H9 (cell line): Measurements from ENCODE around the gene ZBED5. TPM values are rescaled to one million over a fixed set of nuclear protein-coding genes. Genes with fewer than 3 reads are reported as not detected.

ENCODE experiments used
- DNase-seq: peaks from one replicate; pipeline ENCODE4 v3.0.0-alpha.2; 2017
- H2AFZ ChIP-seq: one replicate; pipeline ENCODE4 v1.6.1; 2013; ENCODE audit warnings: mild to moderate bottlenecking, low read length, control low read depth, moderate library complexity
- H2AK5ac ChIP-seq: 2 replicates; pipeline ENCODE4 v1.6.1; 2013; ENCODE audit warnings: low read length, control low read depth, mixed read lengths; ENCODE audit not compliant: insufficient read length
- H2BK120ac ChIP-seq: one replicate; pipeline ENCODE4 v1.6.1; 2013; ENCODE audit warnings: low read depth, mild to moderate bottlenecking, low read length, control low read depth, inconsistent platforms; ENCODE audit not compliant: poor library complexity, severe bottlenecking
- H2BK12ac ChIP-seq: 2 replicates; pipeline ENCODE4 v1.6.1; 2013; ENCODE audit warnings: low read length, control low read depth, mixed read lengths, low read depth; ENCODE audit not compliant: insufficient read length
- H2BK15ac ChIP-seq: 2 replicates; pipeline ENCODE4 v1.6.1; 2013; ENCODE audit warnings: low read depth, low read length, control low read depth
- H2BK20ac ChIP-seq: one replicate; pipeline ENCODE4 v1.6.1; 2013; ENCODE audit warnings: low read depth, mild to moderate bottlenecking, low read length, control low read depth, inconsistent platforms; ENCODE audit not compliant: poor library complexity, severe bottlenecking
- H2BK5ac ChIP-seq: 2 replicates; pipeline ENCODE4 v1.6.1; 2013; ENCODE audit warnings: low read length, control low read depth, mixed read lengths; ENCODE audit not compliant: insufficient read length
- H3K14ac ChIP-seq: 2 replicates; pipeline ENCODE4 v1.6.1; 2013; ENCODE audit warnings: low read length, control low read depth; ENCODE audit not compliant: insufficient read depth
- H3K18ac ChIP-seq: 2 replicates; pipeline ENCODE4 v1.6.1; 2013; ENCODE audit warnings: low read depth, mild to moderate bottlenecking, mixed read lengths, low read length, control low read depth; ENCODE audit not compliant: insufficient read length
- H3K23ac ChIP-seq: 2 replicates; pipeline ENCODE4 v1.6.1; 2013; ENCODE audit warnings: low read length, control low read depth, mixed read lengths, low read depth; ENCODE audit not compliant: insufficient read length
- H3K23me2 ChIP-seq: 2 replicates; pipeline ENCODE4 v1.6.1; 2013; ENCODE audit warnings: low read depth, mild to moderate bottlenecking, mixed read lengths, low read length, control low read depth; ENCODE audit not compliant: insufficient read length, poor library complexity, severe bottlenecking
- H3K27ac ChIP-seq: 2 replicates; pipeline ENCODE4 v1.5.1; 2013; ENCODE audit warnings: low read length, control low read depth, mixed read lengths, low read depth; ENCODE audit not compliant: insufficient read length
- H3K27me3 ChIP-seq: 2 replicates; pipeline ENCODE4 v1.6.1; 2013; ENCODE audit warnings: low read length, control low read depth, inconsistent platforms; ENCODE audit not compliant: insufficient read depth
- H3K4ac ChIP-seq: 2 replicates; pipeline ENCODE4 v1.6.1; 2013; ENCODE audit warnings: low read depth, mild to moderate bottlenecking, control low read depth, inconsistent platforms, low read length, moderate library complexity
- H3K4me1 ChIP-seq: 2 replicates; pipeline ENCODE4 v1.6.1; 2013; ENCODE audit warnings: low read length, control low read depth, inconsistent platforms; ENCODE audit not compliant: insufficient read depth
- H3K4me2 ChIP-seq: 2 replicates; pipeline ENCODE4 v1.6.1; 2013; ENCODE audit warnings: low read length, control low read depth, mixed read lengths; ENCODE audit not compliant: insufficient read length, insufficient read depth
- H3K56ac ChIP-seq: 2 replicates; pipeline ENCODE4 v1.6.1; 2013; ENCODE audit warnings: low read depth, mild to moderate bottlenecking, mixed read lengths, low read length, control low read depth; ENCODE audit not compliant: insufficient read length
- H3K79me1 ChIP-seq: 2 replicates; pipeline ENCODE4 v1.6.1; 2013; ENCODE audit warnings: low read depth, mild to moderate bottlenecking, moderate library complexity, low read length, control low read depth, inconsistent platforms; ENCODE audit not compliant: insufficient read depth, poor library complexity, severe bottlenecking
- H3K79me2 ChIP-seq: 2 replicates; pipeline ENCODE4 v1.6.1; 2013; ENCODE audit warnings: low read length, control low read depth, inconsistent platforms; ENCODE audit not compliant: insufficient read depth
- H3K9ac ChIP-seq: 2 replicates; pipeline ENCODE4 v1.6.1; 2013; ENCODE audit warnings: low read length, control low read depth, mixed read lengths; ENCODE audit not compliant: insufficient read length; ENCODE audit errors: extremely low read depth
- H3K9me3 ChIP-seq: one replicate; pipeline ENCODE4 v1.6.1; 2013; ENCODE audit warnings: low read depth, low read length, inconsistent platforms; ENCODE audit not compliant: control insufficient read depth
- H3T11ph ChIP-seq: one replicate; pipeline ENCODE4 v1.6.1; 2013; ENCODE audit warnings: mild to moderate bottlenecking, low read length, control low read depth, inconsistent platforms
- H4K20me1 ChIP-seq: one replicate; pipeline ENCODE4 v1.6.1; 2013; ENCODE audit not compliant: control insufficient read depth, insufficient read length, insufficient read depth
- H4K5ac ChIP-seq: 2 replicates; pipeline ENCODE4 v1.6.1; 2013; ENCODE audit warnings: low read depth, mild to moderate bottlenecking, mixed read lengths, low read length, control low read depth; ENCODE audit not compliant: insufficient read length
- H4K8ac ChIP-seq: replicated peaks from 2 replicates; pipeline ENCODE4 v1.6.1; 2013; ENCODE audit warnings: low read length, control low read depth, mixed read lengths, low read depth; ENCODE audit not compliant: insufficient read length
- H4K91ac ChIP-seq: 2 replicates; pipeline ENCODE4 v1.6.1; 2013; ENCODE audit warnings: low read depth, mild to moderate bottlenecking, moderate library complexity, mixed read lengths, low read length, control low read depth; ENCODE audit not compliant: insufficient read length
- H3K27ac Mint-ChIP-seq, 3 experiments: 2 replicates in 2 of 3; 3 replicates in 1 of 3; pipeline ENCODE4 v1.8.0; 2020 to 2021; ENCODE audit warnings: mixed read lengths in 3 of 3, mild to moderate bottlenecking in 1 of 3, moderate library complexity in 1 of 3
- H3K27me3 Mint-ChIP-seq: 2 replicates; pipeline ENCODE4 v1.8.0; 2021; ENCODE audit warnings: low read depth, mild to moderate bottlenecking, moderate library complexity, mixed read lengths
- H3K36me3 Mint-ChIP-seq, 3 experiments: 2 replicates in 2 of 3; 3 replicates in 1 of 3; pipeline ENCODE4 v1.8.0; 2020 to 2021; ENCODE audit warnings: low read depth in 3 of 3, mixed read lengths in 3 of 3; ENCODE audit not compliant: insufficient read depth in 1 of 3
- H3K4me1 Mint-ChIP-seq, 2 experiments: 2 replicates each; pipeline ENCODE4 v1.8.0; 2020; ENCODE audit warnings: mixed read lengths in 2 of 2
- H3K4me3 Mint-ChIP-seq, 2 experiments: 2 replicates in 1 of 2; 3 replicates in 1 of 2; pipeline ENCODE4 v1.8.0; 2020 to 2021; ENCODE audit warnings: mild to moderate bottlenecking in 2 of 2, mixed read lengths in 2 of 2, moderate library complexity in 1 of 2
- H3K9me3 Mint-ChIP-seq, 2 experiments: 2 replicates in 1 of 2; 3 replicates in 1 of 2; pipeline ENCODE4 v1.8.0; 2020; ENCODE audit warnings: mild to moderate bottlenecking in 2 of 2, mixed read lengths in 2 of 2, moderate library complexity in 1 of 2
- CTCF ChIP-seq: fragments of 200-600 bp; sonication (generic); conservative IDR thresholded peaks from 3 replicates; pipeline ENCODE4 v1.8.0; 2021; ENCODE audit warnings: antibody characterized with exemption, mild to moderate bottlenecking
- WGBS: extraction: QIAGEN DNeasy Blood & Tissue Kit; methylation state at CpG from one replicate; pipeline ENCODE4 v1.1.7; 2013; ENCODE audit warnings: missing lambda C conversion rate, low lambda C conversion rate, mixed read lengths; ENCODE audit not compliant: insufficient read length; ENCODE audit errors: extremely low coverage; 5-methylcytosine and 5-hydroxymethylcytosine counted together
- total RNA-seq: library from RNA; stranded (reverse); gene quantifications from 2 replicates; pipeline ENCODE4 v1.2.1, GENCODE V29; 2021

Gene ZBED5
- total RNA-seq, 1 experiment from 2014 or later = 65.8 TPM

GRCh38 chr11:10896493-10896892 is 38.6 kb upstream of the ZBED5 start:
- Histone ChIP-seq H3K56ac (no peak overlapping the region), H3K14ac (no peak overlapping the region), H2BK5ac (no peak overlapping the region), H3K27me3 (no peaks in the 10 kb centered on the region), H3T11ph (no peak overlapping the region), H3K9me3 (no peaks in the 10 kb centered on the region), H3K23me2 (no peaks in the 10 kb centered on the region), H2BK20ac (no peak overlapping the region), H3K79me1 (no peaks in the 10 kb centered on the region), H3K4me1 (no peaks in the 10 kb centered on the region; the same call in 1 of the 2 replicates), H2AK5ac (no peak overlapping the region), H3K9ac (no peak overlapping the region), H3K4me2 (no peak overlapping the region), H4K5ac (no peak overlapping the region), H3K27ac (no peak overlapping the region), H3K4ac (no peak overlapping the region), H2BK12ac (no peak overlapping the region), H4K8ac (no peak overlapping the region), H3K23ac (no peak overlapping the region), H3K18ac (no peak overlapping the region), H2AFZ (no peak overlapping the region), H2BK120ac (no peak overlapping the region), H4K91ac (no peak overlapping the region), H3K79me2 (no peaks in the 10 kb centered on the region), H4K20me1 (no peaks in the 10 kb centered on the region), H2BK15ac (no peak overlapping the region)
- Mint-ChIP-seq H3K36me3 (no peaks in the 10 kb centered on the region), H3K4me3 (no peak overlapping the region), H3K4me1 (peaks cover 3% of the 10 kb centered on the region in 2 experiments; a peak in 1 of 4 replicates), H3K27ac (no peak overlapping the region), H3K27me3 (no peaks in the 10 kb centered on the region), H3K9me3 (no peaks in the 10 kb centered on the region)
- DNase-seq = no peak
- TF ChIP-seq CTCF = no peak
- WGBS = no CpG with 5 or more reads among the region's 9 CpGs
